ENCODE data around the gene BHMT2. TPM values are rescaled to one million over a fixed set of nuclear protein-coding genes. Genes with fewer than 3 reads are reported as not detected.

Gene BHMT2
- total and polyA plus RNA-seq, 2 of the 13 experiments (the other 11 are each of a cell fraction or from before 2014, with no cell fraction given): 13.8 to 18.8 TPM

GRCh38 chr5:79030663-79031484 is 38.7 kb upstream of the BHMT2 start (continued):
- TF ChIP-seq ZKSCAN8 (CRISPR knock-in tag; IDR thresholded peaks at IDR 0.05; ENCODE audit: borderline replicate concordance): peak; percentile 30; the same call in 1 of the 2 replicates
- no peak for TF ChIP-seq IRF1 (CRISPR knock-in tag; IDR thresholded peaks at IDR 0.05; ENCODE audit: low read depth)
- peak; percentile 83 for TF ChIP-seq FOXP4 (CRISPR knock-in tag; IDR thresholded peaks at IDR 0.05)
- peak; percentile 48; the same call in 1 of the 2 replicates for TF ChIP-seq GFI1 (CRISPR knock-in tag; IDR thresholded peaks at IDR 0.05; ENCODE audit: borderline replicate concordance)
- no peak for TF ChIP-seq ZNF530 (CRISPR knock-in tag; IDR thresholded peaks at IDR 0.05; ENCODE audit: low read depth)
- TF ChIP-seq HMG20A (CRISPR knock-in tag; IDR thresholded peaks at IDR 0.05; ENCODE audit: borderline replicate concordance): peak; percentile 76; the same call in 1 of the 2 replicates
- no peak for TF ChIP-seq AKNA (CRISPR knock-in tag; IDR thresholded peaks at IDR 0.05; ENCODE audit: borderline replicate concordance)
- TF ChIP-seq GABPB1 (CRISPR knock-in tag; IDR thresholded peaks at IDR 0.05): no peak
- TF ChIP-seq MED13 (CRISPR knock-in tag; IDR thresholded peaks at IDR 0.05): no peak
- TF ChIP-seq ATF3 (CRISPR knock-in tag; IDR thresholded peaks at IDR 0.05): no peak
- TF ChIP-seq HDAC2 (CRISPR knock-in tag; IDR thresholded peaks at IDR 0.05): no peak; the same call in 1 of the 2 replicates
- TF ChIP-seq ZSCAN20 (CRISPR knock-in tag; IDR thresholded peaks at IDR 0.05; ENCODE audit: borderline replicate concordance): 0 out of 2 replicates have a peak, but pooled peaks have one; percentile 46
- TF ChIP-seq SRF (IDR thresholded peaks at IDR 0.05; ENCODE audit: low read depth, low read length): no peak
- no peak; the same call in 1 of the 2 replicates for TF ChIP-seq KAT8 (CRISPR knock-in tag; IDR thresholded peaks at IDR 0.05)
- TF ChIP-seq ZNF282 (IDR thresholded peaks at IDR 0.05; ENCODE audit: partially characterized antibody): no peak
- TF ChIP-seq NFE2 (CRISPR knock-in tag; IDR thresholded peaks at IDR 0.05): no peak
- TF ChIP-seq RBFOX2 (IDR thresholded peaks at IDR 0.05; ENCODE audit: low read depth, low read length): 0 out of 2 replicates have a peak, but pooled peaks have one; percentile 16
- no peak for TF ChIP-seq PLSCR1 (CRISPR knock-in tag; IDR thresholded peaks at IDR 0.05; ENCODE audit: borderline replicate concordance)
- no peak for TF ChIP-seq ZNF841 (CRISPR knock-in tag; IDR thresholded peaks at IDR 0.05; ENCODE audit: borderline replicate concordance)
- peak; percentile 21; the same call in 1 of the 2 replicates for TF ChIP-seq ERF (CRISPR knock-in tag; IDR thresholded peaks at IDR 0.05)
- TF ChIP-seq ZNF598 (CRISPR knock-in tag; IDR thresholded peaks at IDR 0.05; ENCODE audit: borderline replicate concordance): no peak
